HCT116 (cell line): ENCODE measurements around the gene RFTN1. TPM values are rescaled to one million over a fixed set of nuclear protein-coding genes. Genes with fewer than 3 reads are reported as not detected.

ENCODE experiments used
- ATAC-seq: fragments of 200-7000 bp; cut with Tn5 transposase; 2 replicates; pipeline ENCODE4 v1.9.1; 2020; ENCODE audit warnings: mild to moderate bottlenecking, moderate library complexity
- BruUV-seq: library from RNA; stranded (reverse); fragments of 400-500 nt; replicated peaks from 2 replicates; lab custom pipeline; 2021; lab: Mats Ljungman, UMichigan
- CTCF ChIA-PET: fragments of 300-600 bp; sonication (Branson Sonifier 250); formaldehyde crosslinking; loops from one replicate; lab custom pipeline; 2021; ENCODE audit warnings: antibody characterized with exemption; lab: Charles Lee
- POLR2A ChIA-PET: fragments of 300-600, 350-600 bp; sonication (Branson Sonifier 250); formaldehyde crosslinking; loops from one replicate; lab custom pipeline; 2021; ENCODE audit warnings: antibody characterized with exemption; lab: Charles Lee
- RAD21 ChIA-PET, 2 experiments: fragments of 300-600 bp; sonication (Branson Sonifier 250); formaldehyde crosslinking; loops; one replicate each; lab custom pipeline; 2023; ENCODE audit warnings: low total read pairs in 2 of 2; ENCODE audit not compliant: uncharacterized antibody in 2 of 2, unreplicated experiment in 2 of 2, low non-redundant PET in 1 of 2; lab: Charles Lee
- DNase-seq: peaks from one replicate; pipeline ENCODE4 v3.0.0-alpha.2; 2010; ENCODE audit warnings: low read depth, low spot score
- H2AFZ ChIP-seq: fragments of 200-600 bp; shearing (Covaris generic), sonication (generic); 2 replicates; pipeline ENCODE4 v1.6.1; 2017; ENCODE audit warnings: low read depth, mixed run types, mixed read lengths, antibody characterized with exemption, low read length; ENCODE audit not compliant: poor library complexity, severe bottlenecking
- H3K27ac ChIP-seq: 2 replicates; pipeline ENCODE4 v1.5.1; 2012; ENCODE audit warnings: low read depth, low read length
- H3K27me3 ChIP-seq: fragments of 200-600 bp; sonication (generic); 2 replicates; pipeline ENCODE4 v1.6.1; 2016; ENCODE audit warnings: mixed run types, low read length, mixed read lengths; ENCODE audit not compliant: insufficient read depth
- H3K36me3 ChIP-seq, 2 experiments: fragments of 200-500 bp in 1 of 2; fragments of 200-600 bp in 1 of 2; sonication (Bioruptor generic) in 1 of 2; sonication (generic) in 1 of 2; 2 replicates each; pipeline versions ENCODE4 v1.5.1 to v1.6.1; 2014 to 2016; ENCODE audit warnings: low read length in 2 of 2, inconsistent platforms in 1 of 2, mixed read lengths in 1 of 2, mixed run types in 1 of 2; ENCODE audit not compliant: insufficient read depth in 2 of 2, control insufficient read depth in 1 of 2
- H3K4me1 ChIP-seq, 2 experiments: fragments of 200-600 bp in 1 of 2; sonication (generic) in 1 of 2; 2 replicates each; pipeline versions ENCODE4 v1.5.1 to v1.6.1; 2012 to 2017; ENCODE audit warnings: low read length in 2 of 2, inconsistent platforms in 1 of 2, mild to moderate bottlenecking in 1 of 2, mixed read lengths in 1 of 2, mixed run types in 1 of 2, moderate library complexity in 1 of 2; ENCODE audit not compliant: insufficient read depth in 2 of 2, control insufficient read depth in 1 of 2
- H3K4me2 ChIP-seq: fragments of 200-600 bp; sonication (generic); 2 replicates; pipeline ENCODE4 v1.6.1; 2017; ENCODE audit warnings: mixed run types, low read length, mixed read lengths
- H3K4me3 ChIP-seq, 2 experiments: fragments of 200-600 bp in 1 of 2; sonication (generic) in 1 of 2; replicated peaks in 1 of 2; 2 replicates each; pipeline ENCODE4 v1.5.1; 2011 to 2016; ENCODE audit warnings: low read length in 2 of 2, control low read depth in 1 of 2, low read depth in 1 of 2, mild to moderate bottlenecking in 1 of 2, mixed read lengths in 1 of 2, mixed run types in 1 of 2
- H3K79me2 ChIP-seq: fragments of 200-600 bp; sonication (generic); 2 replicates; pipeline ENCODE4 v1.6.1; 2017; ENCODE audit warnings: mild to moderate bottlenecking, mixed run types, low read length, moderate library complexity, mixed read lengths; ENCODE audit not compliant: insufficient read depth
- H3K9ac ChIP-seq: fragments of 200-600 bp; sonication (generic); 2 replicates; pipeline ENCODE4 v1.6.1; 2016; ENCODE audit warnings: low read length, mixed read lengths
- H3K9me2 ChIP-seq: fragments of 200-600 bp; sonication (generic), shearing (Covaris generic); 2 replicates; pipeline ENCODE4 v1.6.1; 2017; ENCODE audit warnings: mixed run types, mild to moderate bottlenecking, moderate library complexity; ENCODE audit not compliant: insufficient read depth
- H3K9me3 ChIP-seq, 2 experiments: fragments of 200-500 bp in 1 of 2; fragments of 200-600 bp in 1 of 2; sonication (Bioruptor generic) in 1 of 2; sonication (generic) in 1 of 2; 2 replicates each; pipeline ENCODE4 v1.6.1; 2014 to 2017; ENCODE audit warnings: low read length in 2 of 2, mixed read lengths in 2 of 2, inconsistent platforms in 1 of 2, low read depth in 1 of 2, mild to moderate bottlenecking in 1 of 2, mixed run types in 1 of 2, moderate library complexity in 1 of 2; ENCODE audit not compliant: control insufficient read depth in 1 of 2, insufficient read depth in 1 of 2
- H4K20me1 ChIP-seq: fragments of 200-600 bp; sonication (generic), shearing (Covaris generic); 2 replicates; pipeline ENCODE4 v1.6.1; 2017; ENCODE audit warnings: mixed run types, mild to moderate bottlenecking, moderate library complexity; ENCODE audit not compliant: insufficient read depth
- ATF3 ChIP-seq: IDR thresholded peaks from 2 replicates; pipeline ENCODE4 v1.6.1; 2012
- CEBPB ChIP-seq: IDR thresholded peaks from 2 replicates; pipeline ENCODE4 v1.6.1; 2012; ENCODE audit warnings: low read depth
- EGR1 ChIP-seq: IDR thresholded peaks from 2 replicates; pipeline ENCODE4 v1.6.1; 2012; ENCODE audit warnings: low read depth
- ELF1 ChIP-seq: IDR thresholded peaks from 2 replicates; pipeline ENCODE4 v1.6.1; 2012; ENCODE audit warnings: low read depth, borderline replicate concordance
- EZH2 ChIP-seq: fragments of 200-600 bp; sonication (generic); IDR thresholded peaks from 2 replicates; pipeline ENCODE4 v1.6.1; 2017; ENCODE audit warnings: antibody characterized with exemption, mixed run types
- MAX ChIP-seq: IDR thresholded peaks from 2 replicates; pipeline ENCODE4 v1.6.1; 2012
- POLR2A ChIP-seq: IDR thresholded peaks from 2 replicates; pipeline ENCODE4 v1.7.0; 2011; ENCODE audit warnings: borderline replicate concordance; ENCODE audit not compliant: insufficient read depth, insufficient read length; ENCODE audit errors: extremely low read depth
- SIN3A ChIP-seq: IDR thresholded peaks from 2 replicates; pipeline ENCODE4 v1.6.1; 2012; ENCODE audit warnings: low read depth
- SRF ChIP-seq: IDR thresholded peaks from 2 replicates; pipeline ENCODE4 v1.6.1; 2012; ENCODE audit warnings: low read depth
- TCF7L2 ChIP-seq: IDR thresholded peaks from 2 replicates; pipeline ENCODE4 v1.7.0; 2011; ENCODE audit warnings: borderline replicate concordance, inconsistent platforms; ENCODE audit not compliant: insufficient read depth, insufficient read length; ENCODE audit errors: extremely low read depth
- YY1 ChIP-seq: IDR thresholded peaks from 2 replicates; pipeline ENCODE4 v1.6.1; 2011; ENCODE audit warnings: low read length, low read depth, moderate library complexity, mild to moderate bottlenecking; ENCODE audit not compliant: insufficient replicate concordance; ENCODE audit errors: extremely low read depth
- ZBTB33 ChIP-seq: IDR thresholded peaks from 2 replicates; pipeline ENCODE4 v1.6.1; 2011; ENCODE audit warnings: mild to moderate bottlenecking, low read length, moderate library complexity; ENCODE audit not compliant: insufficient replicate concordance; ENCODE audit errors: extremely low read depth
- ZFX ChIP-seq: fragments of 450-650 bp; IDR thresholded peaks from 2 replicates; pipeline ENCODE4 v1.6.1; 2017
- intact Hi-C: fragments of 100-400 bp; cut with micrococcal nuclease; formaldehyde crosslinking; loops from 2 replicates; pipeline ENCODE4 v1.10.0; 2022
- total RNA-seq: library from RNA; stranded (reverse); gene quantifications from one replicate; pipeline ENCODE4 v1.2.1, GENCODE V29; 2021; ENCODE audit not compliant: unreplicated experiment
- TF ChIP-seq, protein P1 (sequence below): IDR thresholded peaks from 2 replicates; pipeline ENCODE4 v1.6.1; 2012; ENCODE audit warnings: low read depth

Gene RFTN1
- total RNA-seq, 1 experiment from 2014 or later = 3.9 TPM

DNA sequence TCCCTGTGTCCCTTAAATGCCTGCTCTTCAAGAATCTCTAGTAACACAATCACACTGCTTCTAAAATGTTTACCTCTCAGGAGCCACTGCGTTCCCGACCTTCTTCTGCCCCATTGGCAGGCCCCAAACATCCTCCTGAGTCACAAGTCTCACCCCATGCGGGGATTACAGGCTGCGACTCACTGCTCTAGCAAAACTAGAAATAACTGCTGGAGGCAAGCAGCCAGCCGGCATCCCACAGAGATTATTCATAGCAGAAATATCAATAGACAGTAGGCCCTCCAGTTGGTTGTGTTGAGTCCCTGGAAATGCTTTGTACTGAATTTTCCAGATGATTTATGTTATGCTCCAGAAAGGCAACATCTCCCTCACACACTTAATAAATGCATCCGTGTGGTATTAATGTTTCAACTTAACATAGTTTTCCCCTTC lies 64.8 kb downstream of the RFTN1 start (continued):
- TF ChIP-seq ZBTB33 (no peak), ZFX (no peak), EZH2 (no peak), MAX (0 out of 2 replicates have a peak, but pooled peaks have one; percentile 22), SRF (no peak), ELF1 (no peak), CEBPB (no peak), POLR2A (no peak)
- TF ChIP-seq, protein P1, sequence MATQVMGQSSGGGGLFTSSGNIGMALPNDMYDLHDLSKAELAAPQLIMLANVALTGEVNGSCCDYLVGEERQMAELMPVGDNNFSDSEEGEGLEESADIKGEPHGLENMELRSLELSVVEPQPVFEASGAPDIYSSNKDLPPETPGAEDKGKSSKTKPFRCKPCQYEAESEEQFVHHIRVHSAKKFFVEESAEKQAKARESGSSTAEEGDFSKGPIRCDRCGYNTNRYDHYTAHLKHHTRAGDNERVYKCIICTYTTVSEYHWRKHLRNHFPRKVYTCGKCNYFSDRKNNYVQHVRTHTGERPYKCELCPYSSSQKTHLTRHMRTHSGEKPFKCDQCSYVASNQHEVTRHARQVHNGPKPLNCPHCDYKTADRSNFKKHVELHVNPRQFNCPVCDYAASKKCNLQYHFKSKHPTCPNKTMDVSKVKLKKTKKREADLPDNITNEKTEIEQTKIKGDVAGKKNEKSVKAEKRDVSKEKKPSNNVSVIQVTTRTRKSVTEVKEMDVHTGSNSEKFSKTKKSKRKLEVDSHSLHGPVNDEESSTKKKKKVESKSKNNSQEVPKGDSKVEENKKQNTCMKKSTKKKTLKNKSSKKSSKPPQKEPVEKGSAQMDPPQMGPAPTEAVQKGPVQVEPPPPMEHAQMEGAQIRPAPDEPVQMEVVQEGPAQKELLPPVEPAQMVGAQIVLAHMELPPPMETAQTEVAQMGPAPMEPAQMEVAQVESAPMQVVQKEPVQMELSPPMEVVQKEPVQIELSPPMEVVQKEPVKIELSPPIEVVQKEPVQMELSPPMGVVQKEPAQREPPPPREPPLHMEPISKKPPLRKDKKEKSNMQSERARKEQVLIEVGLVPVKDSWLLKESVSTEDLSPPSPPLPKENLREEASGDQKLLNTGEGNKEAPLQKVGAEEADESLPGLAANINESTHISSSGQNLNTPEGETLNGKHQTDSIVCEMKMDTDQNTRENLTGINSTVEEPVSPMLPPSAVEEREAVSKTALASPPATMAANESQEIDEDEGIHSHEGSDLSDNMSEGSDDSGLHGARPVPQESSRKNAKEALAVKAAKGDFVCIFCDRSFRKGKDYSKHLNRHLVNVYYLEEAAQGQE = no peak

DNA sequence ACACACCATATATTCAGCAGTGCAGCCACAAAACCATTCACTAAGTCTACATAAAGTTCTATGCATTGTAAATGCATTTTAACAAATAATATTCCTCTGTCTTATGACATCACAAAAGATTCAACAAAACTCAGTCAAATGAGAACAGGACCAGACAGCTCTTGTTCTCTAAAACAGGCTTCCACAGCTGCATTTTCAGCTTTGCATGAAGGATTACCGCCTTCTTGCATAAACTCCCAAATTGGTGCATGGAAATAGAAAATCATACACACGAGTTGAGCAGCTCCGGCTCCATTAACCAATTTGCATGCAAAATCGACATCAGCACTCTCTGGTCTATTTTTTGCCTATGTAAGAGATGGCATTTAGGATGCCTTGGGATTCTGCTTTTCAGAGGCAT lies 66.4 kb downstream of the RFTN1 start:
- intact Hi-C loops = no loop called here
- ChIA-PET RAD21 (no interaction called here), POLR2A (no interaction called here)

More for the DNA sequence above, 66.4 kb downstream of the RFTN1 start:
- Histone ChIP-seq H3K9ac (no peak overlapping the region), H3K4me1 (peaks cover 8 to 18% of the 10 kb centered on the region in 2 experiments), H4K20me1 (no peaks in the 10 kb centered on the region), H3K36me3 (no peaks in the 10 kb centered on the region), H3K4me2 (no peak overlapping the region), H3K27ac (no peak overlapping the region), H3K4me3 (no peak overlapping the region), H3K9me2 (no peaks in the 10 kb centered on the region), H3K79me2 (no peaks in the 10 kb centered on the region), H3K9me3 (no peaks in the 10 kb centered on the region), H2AFZ (no peak overlapping the region), H3K27me3 (no peaks in the 10 kb centered on the region)
- ATAC-seq = no peak
- no peak for TF ChIP-seq SIN3A
- TF ChIP-seq, protein P1 = no peak
- no peak for TF ChIP-seq SRF
- no peak for TF ChIP-seq EGR1
- TF ChIP-seq MAX = no peak
- no peak for TF ChIP-seq TCF7L2
- no peak for TF ChIP-seq ATF3
- TF ChIP-seq ELF1 = no peak
- TF ChIP-seq YY1 = no peak
- no TSS peak for BruUV-seq
- DNase-seq = no peak
- CTCF ChIA-PET = no interaction called here
